BJ (cell line): ENCODE measurements around the gene CLHC1. TPM values are rescaled to one million over a fixed set of nuclear protein-coding genes. Genes with fewer than 3 reads are reported as not detected.

Experiments used
- CTCF ChIA-PET: fragments of 350-600 bp; formaldehyde crosslinking; extraction: SDS; loops from one replicate; lab custom pipeline; 2021; ENCODE audit warnings: antibody characterized with exemption, inconsistent platforms; lab: Yijun Ruan, JAX
- POLR2A ChIA-PET: fragments of 300-600 bp; sonication (Branson Sonifier 250); formaldehyde crosslinking; extraction: SDS; loops from one replicate; lab custom pipeline; 2021; ENCODE audit warnings: antibody characterized with exemption; lab: Charles Lee
- DNase-seq: peaks from one replicate; pipeline ENCODE4 v3.0.0-alpha.2; 2011; ENCODE audit warnings: low read depth
- H3K27me3 ChIP-seq: 2 replicates; pipeline ENCODE4 v1.6.0; 2011; ENCODE audit warnings: low read length; ENCODE audit not compliant: control insufficient read depth, insufficient read depth
- H3K36me3 ChIP-seq: 2 replicates; pipeline ENCODE4 v1.5.1; 2011; ENCODE audit warnings: low read length; ENCODE audit not compliant: control insufficient read depth, insufficient read depth
- H3K4me3 ChIP-seq: 2 replicates; pipeline ENCODE4 v1.5.1; 2011; ENCODE audit warnings: low read depth, mild to moderate bottlenecking, control low read depth, low read length
- CTCF ChIP-seq: IDR thresholded peaks from 2 replicates; pipeline ENCODE4 v1.5.1; 2011; ENCODE audit warnings: low read depth, mild to moderate bottlenecking, control low read depth, inconsistent platforms, low read length, moderate library complexity; ENCODE audit not compliant: insufficient read depth
- polyA plus RNA-seq: library from polyadenylated mRNA; depleted of rRNA; stranded (reverse); fragments of >200 nt; gene quantifications from 2 replicates; pipeline ENCODE4 v1.2.3, GENCODE V29; 2011

The CLHC1 gene
- polyA plus RNA-seq, 1 experiment: 3.8 TPM

GRCh38 chr2:55159037-55159651 is 72.9 kb downstream of the CLHC1 start:
- ChIA-PET CTCF (interaction anchor here (1.0 to 1.9 kb wide), 2 partner anchors 38 to 111 kb away, joined by 3 to 9 read pairs; no protein-coding TSS in a partner anchor), POLR2A (no interaction called here)
- TF ChIP-seq CTCF: no peak
- Histone ChIP-seq H3K27me3 (no peaks in the 10 kb centered on the region), H3K4me3 (no peak overlapping the region), H3K36me3 (no peaks in the 10 kb centered on the region)
- DNase-seq: no peak

GRCh38 chr2:55158111-55158814 is 73.8 kb downstream of the CLHC1 start:
- POLR2A ChIA-PET: no interaction called here
- Histone ChIP-seq H3K36me3 (no peaks in the 10 kb centered on the region), H3K27me3 (no peaks in the 10 kb centered on the region), H3K4me3 (no peak overlapping the region)
- TF ChIP-seq CTCF: no peak
- DNase-seq: no peak
- CTCF ChIA-PET: interaction anchor here (0.7 to 1.9 kb wide), 4 partner anchors 10 to 110 kb away, joined by 3 to 9 read pairs (median 4); no protein-coding TSS in a partner anchor

DNA sequence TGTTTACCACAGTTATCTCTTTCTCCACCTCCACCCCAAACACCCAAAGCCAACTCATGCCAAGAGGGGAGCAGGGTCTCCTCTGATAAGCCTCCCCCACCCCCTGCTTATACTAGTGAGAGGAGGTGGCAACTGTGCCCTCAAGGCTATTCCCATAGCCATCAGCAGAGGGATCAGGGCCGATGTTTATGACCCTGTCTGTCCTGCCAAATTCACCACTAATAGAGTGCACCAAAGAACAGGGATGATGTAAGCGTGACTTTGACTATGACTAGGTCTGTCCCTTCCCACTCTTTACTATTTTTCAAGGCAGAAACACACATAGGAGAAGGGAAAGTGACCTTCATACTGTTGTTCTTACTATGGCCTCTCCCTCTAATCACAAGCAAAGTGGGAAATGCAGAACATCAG is 74.6 kb downstream of the CLHC1 start:
- TF ChIP-seq CTCF: no peak
- H3K27me3 ChIP-seq: no peaks in the 10 kb centered on the region
- DNase-seq: peak; percentile 49
- ChIA-PET CTCF (interaction anchor here (1.4 kb wide), 1 partner anchor 11 kb away, joined by 5 read pairs; no protein-coding TSS in a partner anchor), POLR2A (no interaction called here)
- no peak overlapping the region for H3K4me3 ChIP-seq
- H3K36me3 ChIP-seq: no peaks in the 10 kb centered on the region

DNA sequence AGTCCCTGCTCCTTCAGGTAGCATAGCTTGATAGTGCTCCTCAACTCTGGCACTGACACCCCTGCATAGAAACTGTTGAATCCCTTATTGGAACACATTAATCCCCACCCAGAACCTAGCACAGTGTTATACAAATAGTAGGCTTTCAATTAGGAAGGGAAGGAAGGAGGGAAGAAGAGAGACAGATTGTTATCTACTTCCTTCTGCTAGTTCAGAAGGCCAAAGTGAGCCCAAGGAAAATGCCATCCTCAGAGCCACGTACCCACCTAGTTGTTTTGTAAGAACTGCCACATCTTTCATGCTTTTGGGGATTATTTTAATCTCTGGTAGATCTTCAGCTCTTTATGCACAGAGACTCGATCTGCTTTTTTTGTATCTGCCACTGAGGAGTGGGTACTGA is 75.1 kb downstream of the CLHC1 start:
- no peaks in the 10 kb centered on the region for H3K27me3 ChIP-seq
- no peak for TF ChIP-seq CTCF
- no peak for DNase-seq
- CTCF ChIA-PET: interaction anchor here (1.2 to 2.0 kb wide), 5 partner anchors 9 to 108 kb away, joined by 4 to 12 read pairs (median 7); partner anchors contain the start of gene RTN4
- POLR2A ChIA-PET: interaction anchor here (0.6 to 1.3 kb wide), 2 partner anchors 106 to 481 kb away, joined by 7 to 11 read pairs; partner anchors contain the start of gene RTN4
- no peaks in the 10 kb centered on the region for H3K36me3 ChIP-seq
- H3K4me3 ChIP-seq: no peak overlapping the region

GRCh38 chr2:55156326-55156725 is 75.8 kb downstream of the CLHC1 start:
- ChIA-PET POLR2A (interaction anchor here (0.6 to 1.3 kb wide), 5 partner anchors 8 to 482 kb away, joined by 3 to 11 read pairs (median 4); partner anchors contain the start of gene RTN4), CTCF (interaction anchor here (1.1 to 2.0 kb wide), 6 partner anchors 10 to 141 kb away, joined by 4 to 12 read pairs (median 7); partner anchors contain the start of gene RTN4)
- no peak overlapping the region for H3K4me3 ChIP-seq

More at GRCh38 chr2:55156326-55156725, 75.8 kb downstream of the CLHC1 start:
- Histone ChIP-seq H3K27me3 (no peaks in the 10 kb centered on the region), H3K36me3 (no peaks in the 10 kb centered on the region)
- no peak for TF ChIP-seq CTCF
- DNase-seq: peak; percentile 57
